ENCODE results near the gene HYAL3. TPM values are rescaled to one million over a fixed set of nuclear protein-coding genes. Genes with fewer than 3 reads are reported as not detected.

HYAL3 gene
- total RNA-seq, 1 experiment from 2014 or later: 2.9 TPM

DNA sequence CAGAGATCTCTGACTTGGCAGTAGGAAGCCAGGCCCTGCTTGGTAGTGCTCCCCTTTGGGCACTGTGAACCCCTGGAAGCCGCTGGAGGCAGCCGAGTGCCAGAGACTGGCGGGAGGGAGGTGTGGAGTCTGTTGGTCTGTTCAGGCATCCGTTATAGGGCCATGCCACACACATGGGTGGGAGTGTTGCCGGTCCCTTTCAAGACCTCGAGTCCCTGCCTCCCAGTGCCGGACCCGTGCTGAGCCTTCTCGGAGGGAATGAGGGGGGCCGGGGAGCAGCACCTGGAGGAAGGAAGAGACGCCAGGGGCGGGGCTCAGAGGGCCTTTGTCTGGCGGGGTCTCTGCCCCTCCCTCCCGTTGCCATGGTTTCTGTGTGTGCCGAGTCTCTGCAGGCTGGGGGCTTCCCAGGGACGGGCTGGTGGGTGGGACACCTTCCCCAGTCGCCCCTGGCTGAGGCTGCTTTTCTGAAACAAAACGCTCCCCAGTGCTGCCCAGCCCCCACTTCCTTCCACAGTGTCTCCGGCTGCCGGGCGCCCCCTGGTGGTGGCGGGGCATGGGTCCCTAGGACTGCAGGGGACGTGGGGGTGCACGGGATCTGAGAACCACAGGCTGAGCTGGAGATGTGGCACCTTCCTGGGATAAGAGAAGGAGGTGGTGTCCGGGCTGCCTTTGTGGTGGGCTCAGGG is 53.2 kb downstream of the HYAL3 start (continued):
- TF ChIP-seq, protein P1, sequence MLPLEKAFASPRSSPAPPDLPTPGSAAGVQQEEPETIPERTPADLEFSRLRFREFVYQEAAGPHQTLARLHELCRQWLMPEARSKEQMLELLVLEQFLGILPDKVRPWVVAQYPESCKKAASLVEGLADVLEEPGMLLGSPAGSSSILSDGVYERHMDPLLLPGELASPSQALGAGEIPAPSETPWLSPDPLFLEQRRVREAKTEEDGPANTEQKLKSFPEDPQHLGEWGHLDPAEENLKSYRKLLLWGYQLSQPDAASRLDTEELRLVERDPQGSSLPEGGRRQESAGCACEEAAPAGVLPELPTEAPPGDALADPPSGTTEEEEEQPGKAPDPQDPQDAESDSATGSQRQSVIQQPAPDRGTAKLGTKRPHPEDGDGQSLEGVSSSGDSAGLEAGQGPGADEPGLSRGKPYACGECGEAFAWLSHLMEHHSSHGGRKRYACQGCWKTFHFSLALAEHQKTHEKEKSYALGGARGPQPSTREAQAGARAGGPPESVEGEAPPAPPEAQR (CRISPR knock-in tag; IDR thresholded peaks at IDR 0.05): no peak
- TF ChIP-seq ESRRA (CRISPR knock-in tag; IDR thresholded peaks at IDR 0.05; ENCODE audit: borderline replicate concordance) (no peak), GABPB1 (CRISPR knock-in tag; IDR thresholded peaks at IDR 0.05) (no peak; the same call in 1 of the 2 replicates), NFYB (CRISPR knock-in tag; conservative IDR thresholded peaks at IDR 0.05; ENCODE audit: low read depth) (no peak), NFATC4 (CRISPR knock-in tag; IDR thresholded peaks at IDR 0.05) (no peak), SMAD3 (CRISPR knock-in tag; IDR thresholded peaks at IDR 0.05; ENCODE audit: borderline replicate concordance) (no peak), ZNF423 (CRISPR knock-in tag; IDR thresholded peaks at IDR 0.05) (peak; percentile 95), TP53 (CRISPR knock-in tag; IDR thresholded peaks at IDR 0.05) (no peak), TCF7 (CRISPR knock-in tag; IDR thresholded peaks at IDR 0.05; ENCODE audit: low read depth) (no peak), ELF4 (CRISPR knock-in tag; IDR thresholded peaks at IDR 0.05; ENCODE audit: low read depth) (no peak), FOXK1 (CRISPR knock-in tag; IDR thresholded peaks at IDR 0.05) (no peak), NR3C1 (CRISPR knock-in tag; conservative IDR thresholded peaks at IDR 0.05; ENCODE audit: low read depth) (no peak), IRF2 (CRISPR knock-in tag; IDR thresholded peaks at IDR 0.05; ENCODE audit: borderline replicate concordance, low read depth) (no peak), ZNF263 (CRISPR knock-in tag; IDR thresholded peaks at IDR 0.05; ENCODE audit: low read depth) (peak; percentile 80), RORB (CRISPR knock-in tag; IDR thresholded peaks at IDR 0.05) (no peak), JAZF1 (CRISPR knock-in tag; IDR thresholded peaks at IDR 0.05) (no peak)
- TF ChIP-seq, protein P2, sequence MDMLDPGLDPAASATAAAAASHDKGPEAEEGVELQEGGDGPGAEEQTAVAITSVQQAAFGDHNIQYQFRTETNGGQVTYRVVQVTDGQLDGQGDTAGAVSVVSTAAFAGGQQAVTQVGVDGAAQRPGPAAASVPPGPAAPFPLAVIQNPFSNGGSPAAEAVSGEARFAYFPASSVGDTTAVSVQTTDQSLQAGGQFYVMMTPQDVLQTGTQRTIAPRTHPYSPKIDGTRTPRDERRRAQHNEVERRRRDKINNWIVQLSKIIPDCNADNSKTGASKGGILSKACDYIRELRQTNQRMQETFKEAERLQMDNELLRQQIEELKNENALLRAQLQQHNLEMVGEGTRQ (CRISPR knock-in tag; IDR thresholded peaks at IDR 0.05): no peak
- TF ChIP-seq, protein P3, sequence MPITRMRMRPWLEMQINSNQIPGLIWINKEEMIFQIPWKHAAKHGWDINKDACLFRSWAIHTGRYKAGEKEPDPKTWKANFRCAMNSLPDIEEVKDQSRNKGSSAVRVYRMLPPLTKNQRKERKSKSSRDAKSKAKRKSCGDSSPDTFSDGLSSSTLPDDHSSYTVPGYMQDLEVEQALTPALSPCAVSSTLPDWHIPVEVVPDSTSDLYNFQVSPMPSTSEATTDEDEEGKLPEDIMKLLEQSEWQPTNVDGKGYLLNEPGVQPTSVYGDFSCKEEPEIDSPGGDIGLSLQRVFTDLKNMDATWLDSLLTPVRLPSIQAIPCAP (CRISPR knock-in tag; IDR thresholded peaks at IDR 0.05): no peak
- TF ChIP-seq, protein P4, sequence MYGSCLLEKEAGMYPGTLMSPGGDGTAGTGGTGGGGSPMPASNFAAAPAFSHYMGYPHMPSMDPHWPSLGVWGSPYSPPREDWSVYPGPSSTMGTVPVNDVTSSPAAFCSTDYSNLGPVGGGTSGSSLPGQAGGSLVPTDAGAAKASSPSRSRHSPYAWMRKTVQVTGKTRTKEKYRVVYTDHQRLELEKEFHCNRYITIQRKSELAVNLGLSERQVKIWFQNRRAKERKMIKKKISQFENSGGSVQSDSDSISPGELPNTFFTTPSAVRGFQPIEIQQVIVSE (CRISPR knock-in tag; IDR thresholded peaks at IDR 0.05; ENCODE audit: borderline replicate concordance): no peak
- TF ChIP-seq, protein P5, sequence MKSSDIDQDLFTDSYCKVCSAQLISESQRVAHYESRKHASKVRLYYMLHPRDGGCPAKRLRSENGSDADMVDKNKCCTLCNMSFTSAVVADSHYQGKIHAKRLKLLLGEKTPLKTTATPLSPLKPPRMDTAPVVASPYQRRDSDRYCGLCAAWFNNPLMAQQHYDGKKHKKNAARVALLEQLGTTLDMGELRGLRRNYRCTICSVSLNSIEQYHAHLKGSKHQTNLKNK (CRISPR knock-in tag; IDR thresholded peaks at IDR 0.05): no peak
- TF ChIP-seq, protein P6, sequence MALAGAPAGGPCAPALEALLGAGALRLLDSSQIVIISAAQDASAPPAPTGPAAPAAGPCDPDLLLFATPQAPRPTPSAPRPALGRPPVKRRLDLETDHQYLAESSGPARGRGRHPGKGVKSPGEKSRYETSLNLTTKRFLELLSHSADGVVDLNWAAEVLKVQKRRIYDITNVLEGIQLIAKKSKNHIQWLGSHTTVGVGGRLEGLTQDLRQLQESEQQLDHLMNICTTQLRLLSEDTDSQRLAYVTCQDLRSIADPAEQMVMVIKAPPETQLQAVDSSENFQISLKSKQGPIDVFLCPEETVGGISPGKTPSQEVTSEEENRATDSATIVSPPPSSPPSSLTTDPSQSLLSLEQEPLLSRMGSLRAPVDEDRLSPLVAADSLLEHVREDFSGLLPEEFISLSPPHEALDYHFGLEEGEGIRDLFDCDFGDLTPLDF (CRISPR knock-in tag; IDR thresholded peaks at IDR 0.05): no peak
- TF ChIP-seq, protein P7, sequence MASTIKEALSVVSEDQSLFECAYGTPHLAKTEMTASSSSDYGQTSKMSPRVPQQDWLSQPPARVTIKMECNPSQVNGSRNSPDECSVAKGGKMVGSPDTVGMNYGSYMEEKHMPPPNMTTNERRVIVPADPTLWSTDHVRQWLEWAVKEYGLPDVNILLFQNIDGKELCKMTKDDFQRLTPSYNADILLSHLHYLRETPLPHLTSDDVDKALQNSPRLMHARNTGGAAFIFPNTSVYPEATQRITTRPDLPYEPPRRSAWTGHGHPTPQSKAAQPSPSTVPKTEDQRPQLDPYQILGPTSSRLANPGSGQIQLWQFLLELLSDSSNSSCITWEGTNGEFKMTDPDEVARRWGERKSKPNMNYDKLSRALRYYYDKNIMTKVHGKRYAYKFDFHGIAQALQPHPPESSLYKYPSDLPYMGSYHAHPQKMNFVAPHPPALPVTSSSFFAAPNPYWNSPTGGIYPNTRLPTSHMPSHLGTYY (CRISPR knock-in tag; IDR thresholded peaks at IDR 0.05): no peak
- TF ChIP-seq, protein P8, sequence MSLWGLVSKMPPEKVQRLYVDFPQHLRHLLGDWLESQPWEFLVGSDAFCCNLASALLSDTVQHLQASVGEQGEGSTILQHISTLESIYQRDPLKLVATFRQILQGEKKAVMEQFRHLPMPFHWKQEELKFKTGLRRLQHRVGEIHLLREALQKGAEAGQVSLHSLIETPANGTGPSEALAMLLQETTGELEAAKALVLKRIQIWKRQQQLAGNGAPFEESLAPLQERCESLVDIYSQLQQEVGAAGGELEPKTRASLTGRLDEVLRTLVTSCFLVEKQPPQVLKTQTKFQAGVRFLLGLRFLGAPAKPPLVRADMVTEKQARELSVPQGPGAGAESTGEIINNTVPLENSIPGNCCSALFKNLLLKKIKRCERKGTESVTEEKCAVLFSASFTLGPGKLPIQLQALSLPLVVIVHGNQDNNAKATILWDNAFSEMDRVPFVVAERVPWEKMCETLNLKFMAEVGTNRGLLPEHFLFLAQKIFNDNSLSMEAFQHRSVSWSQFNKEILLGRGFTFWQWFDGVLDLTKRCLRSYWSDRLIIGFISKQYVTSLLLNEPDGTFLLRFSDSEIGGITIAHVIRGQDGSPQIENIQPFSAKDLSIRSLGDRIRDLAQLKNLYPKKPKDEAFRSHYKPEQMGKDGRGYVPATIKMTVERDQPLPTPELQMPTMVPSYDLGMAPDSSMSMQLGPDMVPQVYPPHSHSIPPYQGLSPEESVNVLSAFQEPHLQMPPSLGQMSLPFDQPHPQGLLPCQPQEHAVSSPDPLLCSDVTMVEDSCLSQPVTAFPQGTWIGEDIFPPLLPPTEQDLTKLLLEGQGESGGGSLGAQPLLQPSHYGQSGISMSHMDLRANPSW (CRISPR knock-in tag; conservative IDR thresholded peaks at IDR 0.05; ENCODE audit: low read depth): no peak
- TF ChIP-seq, protein P9, sequence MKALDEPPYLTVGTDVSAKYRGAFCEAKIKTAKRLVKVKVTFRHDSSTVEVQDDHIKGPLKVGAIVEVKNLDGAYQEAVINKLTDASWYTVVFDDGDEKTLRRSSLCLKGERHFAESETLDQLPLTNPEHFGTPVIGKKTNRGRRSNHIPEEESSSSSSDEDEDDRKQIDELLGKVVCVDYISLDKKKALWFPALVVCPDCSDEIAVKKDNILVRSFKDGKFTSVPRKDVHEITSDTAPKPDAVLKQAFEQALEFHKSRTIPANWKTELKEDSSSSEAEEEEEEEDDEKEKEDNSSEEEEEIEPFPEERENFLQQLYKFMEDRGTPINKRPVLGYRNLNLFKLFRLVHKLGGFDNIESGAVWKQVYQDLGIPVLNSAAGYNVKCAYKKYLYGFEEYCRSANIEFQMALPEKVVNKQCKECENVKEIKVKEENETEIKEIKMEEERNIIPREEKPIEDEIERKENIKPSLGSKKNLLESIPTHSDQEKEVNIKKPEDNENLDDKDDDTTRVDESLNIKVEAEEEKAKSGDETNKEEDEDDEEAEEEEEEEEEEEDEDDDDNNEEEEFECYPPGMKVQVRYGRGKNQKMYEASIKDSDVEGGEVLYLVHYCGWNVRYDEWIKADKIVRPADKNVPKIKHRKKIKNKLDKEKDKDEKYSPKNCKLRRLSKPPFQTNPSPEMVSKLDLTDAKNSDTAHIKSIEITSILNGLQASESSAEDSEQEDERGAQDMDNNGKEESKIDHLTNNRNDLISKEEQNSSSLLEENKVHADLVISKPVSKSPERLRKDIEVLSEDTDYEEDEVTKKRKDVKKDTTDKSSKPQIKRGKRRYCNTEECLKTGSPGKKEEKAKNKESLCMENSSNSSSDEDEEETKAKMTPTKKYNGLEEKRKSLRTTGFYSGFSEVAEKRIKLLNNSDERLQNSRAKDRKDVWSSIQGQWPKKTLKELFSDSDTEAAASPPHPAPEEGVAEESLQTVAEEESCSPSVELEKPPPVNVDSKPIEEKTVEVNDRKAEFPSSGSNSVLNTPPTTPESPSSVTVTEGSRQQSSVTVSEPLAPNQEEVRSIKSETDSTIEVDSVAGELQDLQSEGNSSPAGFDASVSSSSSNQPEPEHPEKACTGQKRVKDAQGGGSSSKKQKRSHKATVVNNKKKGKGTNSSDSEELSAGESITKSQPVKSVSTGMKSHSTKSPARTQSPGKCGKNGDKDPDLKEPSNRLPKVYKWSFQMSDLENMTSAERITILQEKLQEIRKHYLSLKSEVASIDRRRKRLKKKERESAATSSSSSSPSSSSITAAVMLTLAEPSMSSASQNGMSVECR (CRISPR knock-in tag; IDR thresholded peaks at IDR 0.05; ENCODE audit: borderline replicate concordance): no peak
